ENCODE results near the gene TENT5C.

The TENT5C gene

GRCh38 chr1:117660271-117660965, 54.6 kb downstream of the TENT5C start:
- H3K4me3 ChIP-seq (ENCODE audit: low read depth, low read length): no peak overlapping the region
- TF ChIP-seq CTCF (IDR thresholded peaks at IDR 0.05; ENCODE audit: low read depth, low read length): no peak

- TF ChIP-seq CTCF (IDR thresholded peaks at IDR 0.05; ENCODE audit: low read depth, low read length): no peak
Observed at GRCh38 chr1:117661027-117661426, 55.2 kb downstream of the TENT5C start.

GRCh38 chr1:117662667-117663066, 56.8 kb downstream of the TENT5C start:
- no peak overlapping the region for H3K4me3 ChIP-seq (ENCODE audit: low read depth, low read length)
- no peak for TF ChIP-seq CTCF (IDR thresholded peaks at IDR 0.05; ENCODE audit: low read depth, low read length)

More at GRCh38 chr1:117661027-117661426, 55.2 kb downstream of the TENT5C start:
- H3K4me3 ChIP-seq (ENCODE audit: low read depth, low read length): no peak overlapping the region

GRCh38 chr1:117663156-117663902, 57.5 kb downstream of the TENT5C start:
- TF ChIP-seq CTCF (IDR thresholded peaks at IDR 0.05; ENCODE audit: low read depth, low read length): no peak
- no peak overlapping the region for H3K4me3 ChIP-seq (ENCODE audit: low read depth, low read length)

- no peak overlapping the region for H3K4me3 ChIP-seq (ENCODE audit: low read depth, low read length)
- TF ChIP-seq CTCF (IDR thresholded peaks at IDR 0.05; ENCODE audit: low read depth, low read length): no peak
Observed at GRCh38 chr1:117664314-117664713, 58.5 kb downstream of the TENT5C start.

- H3K4me3 ChIP-seq (ENCODE audit: low read depth, low read length): no peak overlapping the region
- no peak for TF ChIP-seq CTCF (IDR thresholded peaks at IDR 0.05; ENCODE audit: low read depth, low read length)
Observed at GRCh38 chr1:117665556-117666270, 59.9 kb downstream of the TENT5C start.
